HepG2 (cell line): Measurements from ENCODE around the gene DCDC2C. TPM values are rescaled to one million over a fixed set of nuclear protein-coding genes. Genes with fewer than 3 reads are reported as not detected.

Source experiments
- ATAC-seq: fragments of 200-7000 bp; cut with Tn5 transposase; 3 replicates; pipeline ENCODE4 v1.9.1; 2020; ENCODE audit warnings: mild to moderate bottlenecking, moderate library complexity
- BruUV-seq: library from RNA; stranded (reverse); fragments of 400-500 nt; replicated peaks from 2 replicates; lab custom pipeline; 2021; lab: Mats Ljungman, UMichigan
- CTCF ChIA-PET: fragments of 300-600 bp; formaldehyde crosslinking; extraction: SDS; loops from one replicate; lab custom pipeline; 2021; ENCODE audit warnings: low total read pairs, inconsistent platforms, low intra/inter-chr PET ratio; lab: Yijun Ruan, JAX
- POLR2A ChIA-PET: fragments of 350-600 bp; sonication (Branson Sonifier 250); formaldehyde crosslinking; loops from one replicate; lab custom pipeline; 2020; ENCODE audit warnings: antibody characterized with exemption, inconsistent platforms; lab: Yijun Ruan, JAX
- DNase-seq: peaks from one replicate; pipeline ENCODE4 v3.0.0-alpha.2; 2015; ENCODE audit warnings: low spot score
- FAIRE-seq: peaks from 3 replicates; lab custom pipeline; 2011; peaks lifted over from hg19 to GRCh38; lab: Jason Lieb, UNC
- H2AFZ ChIP-seq: one replicate; pipeline ENCODE4 v1.6.1; 2011; ENCODE audit warnings: low read length, inconsistent platforms
- H3K27ac ChIP-seq: fragments of 300-600 bp; 3 replicates; pipeline ENCODE4 v1.8.0; 2011; ENCODE audit warnings: mixed run types, mild to moderate bottlenecking, mixed read lengths, low read length, inconsistent platforms; ENCODE audit not compliant: insufficient read depth; ENCODE audit errors: extremely low read length
- H3K27me3 ChIP-seq, 2 experiments: fragments of 200-600 bp in 1 of 2; 2 replicates in 1 of 2; 3 replicates in 1 of 2; pipeline versions ENCODE4 v1.6.0 to v1.8.0; 2011; ENCODE audit warnings: low read length in 2 of 2, mild to moderate bottlenecking in 2 of 2, moderate library complexity in 2 of 2, inconsistent platforms in 1 of 2; ENCODE audit not compliant: insufficient read depth in 2 of 2, control insufficient read depth in 1 of 2
- H3K36me3 ChIP-seq, 2 experiments: fragments of 200-600 bp in 1 of 2; replicated peaks in 1 of 2; 2 replicates in 1 of 2; 3 replicates in 1 of 2; pipeline versions ENCODE4 v1.5.1 to v1.8.0; 2011; ENCODE audit warnings: low read length in 2 of 2, inconsistent platforms in 1 of 2; ENCODE audit not compliant: insufficient read depth in 2 of 2, control insufficient read depth in 1 of 2
- H3K4me1 ChIP-seq: 2 replicates; pipeline ENCODE4 v1.5.1; 2012; ENCODE audit warnings: low read length, inconsistent platforms; ENCODE audit not compliant: insufficient read depth
- H3K4me2 ChIP-seq: 2 replicates; pipeline ENCODE4 v1.6.0; 2011; ENCODE audit warnings: low read depth, low read length, inconsistent platforms
- H3K4me3 ChIP-seq, 3 experiments: fragments of 200-600 bp in 1 of 3; sonication (generic), shearing (Covaris generic) in 1 of 3; replicated peaks in 1 of 3; 2 replicates each; pipeline ENCODE4 v1.5.1; 2011 to 2016; ENCODE audit warnings: low read length in 3 of 3, inconsistent platforms in 2 of 3, low read depth in 2 of 3, mild to moderate bottlenecking in 2 of 3, control low read depth in 1 of 3, mixed read lengths in 1 of 3; ENCODE audit not compliant: insufficient read depth in 1 of 3
- H3K79me2 ChIP-seq: one replicate; pipeline ENCODE4 v1.6.1; 2011; ENCODE audit warnings: low read length, inconsistent platforms; ENCODE audit not compliant: insufficient read depth
- H3K9ac ChIP-seq: 2 replicates; pipeline ENCODE4 v1.6.0; 2011; ENCODE audit warnings: mild to moderate bottlenecking, low read depth, low read length, inconsistent platforms; ENCODE audit not compliant: insufficient read depth
- H3K9me3 ChIP-seq: 2 replicates; pipeline ENCODE4 v1.5.1; 2012; ENCODE audit warnings: mild to moderate bottlenecking, low read length
- H4K20me1 ChIP-seq: 2 replicates; pipeline ENCODE4 v1.6.0; 2011; ENCODE audit warnings: inconsistent platforms, mild to moderate bottlenecking, low read length, moderate library complexity; ENCODE audit not compliant: insufficient read depth
- ARID2 ChIP-seq: sonication (generic); formaldehyde crosslinking; IDR thresholded peaks from 2 replicates; pipeline ENCODE4 v1.8.1; 2022; ENCODE audit warnings: mild to moderate bottlenecking, missing genetic modification reagents, borderline replicate concordance
- HNRNPK ChIP-seq: fragments of 200-400 bp; formaldehyde crosslinking; IDR thresholded peaks from 2 replicates; pipeline ENCODE4 v1.6.1; 2018; ENCODE audit warnings: low read length, low read depth, moderate library complexity, mild to moderate bottlenecking; ENCODE audit not compliant: poor library complexity, severe bottlenecking
- ZNF530 ChIP-seq: sonication (generic); formaldehyde crosslinking; IDR thresholded peaks from 2 replicates; pipeline ENCODE4 v1.5.0; 2020; ENCODE audit warnings: low read depth, mild to moderate bottlenecking, missing genetic modification reagents
- ZNF703 ChIP-seq: sonication (generic); formaldehyde crosslinking; IDR thresholded peaks from 2 replicates; pipeline ENCODE4 v1.5.1; 2020; ENCODE audit warnings: missing genetic modification reagents, mild to moderate bottlenecking, moderate library complexity, borderline replicate concordance
- ZNF777 ChIP-seq: sonication (generic); formaldehyde crosslinking; IDR thresholded peaks from 2 replicates; pipeline ENCODE4 v1.4.0; 2020; ENCODE audit warnings: missing genetic modification reagents
- ZNF816 ChIP-seq: sonication (generic); formaldehyde crosslinking; IDR thresholded peaks from 2 replicates; pipeline ENCODE4 v1.8.0; 2022; ENCODE audit warnings: missing genetic modification reagents, mild to moderate bottlenecking, borderline replicate concordance
- WGBS: methylation state at CpG from one replicate; pipeline ENCODE4 v1.1.6; 2017; ENCODE audit warnings: low lambda C conversion rate; 5-methylcytosine and 5-hydroxymethylcytosine counted together
- in situ Hi-C: cut with HindIII; loops from 2 replicates; pipeline ENCODE4 v1.10.0; 2017; ENCODE audit warnings: low pct_unique_long_range_greater_than_20kb; ENCODE audit not compliant: extremely low pct_ligation_motif_present
- intact Hi-C: fragments of 100-400 bp; cut with micrococcal nuclease; formaldehyde crosslinking; loops from one replicate; pipeline ENCODE4 v1.10.0; 2022; ENCODE audit not compliant: unreplicated experiment
- polyA plus RNA-seq, 8 experiments: library from polyadenylated mRNA; depleted of rRNA in 3 of 8; stranded (reverse) in 7 of 8; unstranded in 1 of 8; fragments of >200 nt; fragmentation: Illumina TruSeq in 4 of 8; extraction: Trizol in 4 of 8; gene quantifications; 2 replicates each; pipeline versions ENCODE4 v1.2.1 to v1.2.3, GENCODE V29; 2011 to 2016; ENCODE audit warnings: low read depth in 4 of 8, missing spikeins in 1 of 8, mixed read lengths in 1 of 8; ENCODE audit not compliant: insufficient read depth in 1 of 8
- total RNA-seq, 5 experiments: library from RNA; depleted of rRNA; stranded (reverse); fragments of >200 nt; fragmentation: Illumina TruSeq; extraction: Trizol; gene quantifications; 2 replicates each; pipeline ENCODE4 v1.2.3, GENCODE V29; 2016; ENCODE audit warnings: low read depth in 1 of 5
- TF ChIP-seq, protein P1 (sequence below): sonication (generic); formaldehyde crosslinking; IDR thresholded peaks from 2 replicates; pipeline ENCODE4 v1.8.1; 2023; ENCODE audit warnings: mild to moderate bottlenecking, moderate library complexity, missing genetic modification reagents
- TF ChIP-seq, protein P2 (sequence below): sonication (generic); formaldehyde crosslinking; IDR thresholded peaks from 2 replicates; pipeline ENCODE4 v1.9.0; 2021; ENCODE audit warnings: missing genetic modification reagents, borderline replicate concordance
- TF ChIP-seq, protein P3 (sequence below): sonication (generic); formaldehyde crosslinking; IDR thresholded peaks from 2 replicates; pipeline ENCODE4 v1.5.1; 2020; ENCODE audit warnings: mild to moderate bottlenecking, moderate library complexity, missing genetic modification reagents

DCDC2C gene
- total and polyA plus RNA-seq, 2 of the 13 experiments (the other 11 are each of a cell fraction or from before 2014, with no cell fraction given): not detected

DNA sequence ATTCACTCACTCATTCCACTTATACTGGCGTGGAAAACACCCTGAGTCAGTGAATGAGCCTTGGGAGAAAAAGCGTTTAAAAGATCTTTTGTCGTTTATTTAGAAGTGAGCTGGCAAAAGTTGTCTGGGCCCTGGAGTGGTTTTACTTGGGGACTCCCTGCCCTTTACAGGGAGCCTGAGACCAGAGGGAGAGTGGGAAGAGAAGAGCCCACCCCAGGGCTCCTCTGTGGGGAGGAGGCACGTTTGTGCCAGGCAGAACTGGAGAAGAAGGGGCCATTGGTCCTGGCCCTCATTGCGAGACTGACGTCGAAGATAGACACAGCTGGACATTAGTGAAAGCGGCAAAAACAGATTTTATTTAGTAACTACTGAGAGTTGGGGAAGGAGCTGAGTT is 25.7 kb downstream of the DCDC2C start (continued):
- TF ChIP-seq, protein P1, sequence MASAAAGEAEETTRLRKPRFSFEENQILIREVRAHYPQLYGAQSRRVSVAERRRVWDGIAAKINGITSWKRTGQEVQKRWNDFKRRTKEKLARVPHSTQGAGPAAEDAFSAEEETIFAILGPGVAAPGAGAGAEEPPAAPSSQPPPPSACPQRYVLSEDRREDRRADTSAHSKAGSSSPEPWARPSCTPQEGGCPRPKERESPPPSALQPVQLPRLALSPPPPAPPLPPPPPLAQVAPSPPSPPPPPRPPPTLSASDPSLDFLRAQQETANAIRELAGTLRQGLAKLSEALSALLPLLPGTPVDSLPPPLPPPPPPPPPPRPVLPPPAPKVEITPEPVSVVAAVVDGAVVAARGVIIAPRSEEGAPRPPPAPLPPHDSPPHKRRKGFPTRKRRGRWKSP (CRISPR knock-in tag): no peak
- TF ChIP-seq, protein P2, sequence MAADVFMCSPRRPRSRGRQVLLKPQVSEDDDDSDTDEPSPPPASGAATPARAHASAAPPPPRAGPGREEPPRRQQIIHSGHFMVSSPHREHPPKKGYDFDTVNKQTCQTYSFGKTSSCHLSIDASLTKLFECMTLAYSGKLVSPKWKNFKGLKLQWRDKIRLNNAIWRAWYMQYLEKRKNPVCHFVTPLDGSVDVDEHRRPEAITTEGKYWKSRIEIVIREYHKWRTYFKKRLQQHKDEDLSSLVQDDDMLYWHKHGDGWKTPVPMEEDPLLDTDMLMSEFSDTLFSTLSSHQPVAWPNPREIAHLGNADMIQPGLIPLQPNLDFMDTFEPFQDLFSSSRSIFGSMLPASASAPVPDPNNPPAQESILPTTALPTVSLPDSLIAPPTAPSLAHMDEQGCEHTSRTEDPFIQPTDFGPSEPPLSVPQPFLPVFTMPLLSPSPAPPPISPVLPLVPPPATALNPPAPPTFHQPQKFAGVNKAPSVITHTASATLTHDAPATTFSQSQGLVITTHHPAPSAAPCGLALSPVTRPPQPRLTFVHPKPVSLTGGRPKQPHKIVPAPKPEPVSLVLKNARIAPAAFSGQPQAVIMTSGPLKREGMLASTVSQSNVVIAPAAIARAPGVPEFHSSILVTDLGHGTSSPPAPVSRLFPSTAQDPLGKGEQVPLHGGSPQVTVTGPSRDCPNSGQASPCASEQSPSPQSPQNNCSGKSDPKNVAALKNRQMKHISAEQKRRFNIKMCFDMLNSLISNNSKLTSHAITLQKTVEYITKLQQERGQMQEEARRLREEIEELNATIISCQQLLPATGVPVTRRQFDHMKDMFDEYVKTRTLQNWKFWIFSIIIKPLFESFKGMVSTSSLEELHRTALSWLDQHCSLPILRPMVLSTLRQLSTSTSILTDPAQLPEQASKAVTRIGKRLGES (CRISPR knock-in tag): no peak
- TF ChIP-seq ZNF816 (CRISPR knock-in tag) (no peak), ZNF777 (CRISPR knock-in tag) (no peak), ZNF703 (no peak)
- TF ChIP-seq, protein P3, sequence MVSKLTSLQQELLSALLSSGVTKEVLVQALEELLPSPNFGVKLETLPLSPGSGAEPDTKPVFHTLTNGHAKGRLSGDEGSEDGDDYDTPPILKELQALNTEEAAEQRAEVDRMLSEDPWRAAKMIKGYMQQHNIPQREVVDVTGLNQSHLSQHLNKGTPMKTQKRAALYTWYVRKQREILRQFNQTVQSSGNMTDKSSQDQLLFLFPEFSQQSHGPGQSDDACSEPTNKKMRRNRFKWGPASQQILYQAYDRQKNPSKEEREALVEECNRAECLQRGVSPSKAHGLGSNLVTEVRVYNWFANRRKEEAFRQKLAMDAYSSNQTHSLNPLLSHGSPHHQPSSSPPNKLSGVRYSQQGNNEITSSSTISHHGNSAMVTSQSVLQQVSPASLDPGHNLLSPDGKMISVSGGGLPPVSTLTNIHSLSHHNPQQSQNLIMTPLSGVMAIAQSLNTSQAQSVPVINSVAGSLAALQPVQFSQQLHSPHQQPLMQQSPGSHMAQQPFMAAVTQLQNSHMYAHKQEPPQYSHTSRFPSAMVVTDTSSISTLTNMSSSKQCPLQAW (CRISPR knock-in tag): no peak
- TF ChIP-seq, all 625 proteins: peak for 0

DNA sequence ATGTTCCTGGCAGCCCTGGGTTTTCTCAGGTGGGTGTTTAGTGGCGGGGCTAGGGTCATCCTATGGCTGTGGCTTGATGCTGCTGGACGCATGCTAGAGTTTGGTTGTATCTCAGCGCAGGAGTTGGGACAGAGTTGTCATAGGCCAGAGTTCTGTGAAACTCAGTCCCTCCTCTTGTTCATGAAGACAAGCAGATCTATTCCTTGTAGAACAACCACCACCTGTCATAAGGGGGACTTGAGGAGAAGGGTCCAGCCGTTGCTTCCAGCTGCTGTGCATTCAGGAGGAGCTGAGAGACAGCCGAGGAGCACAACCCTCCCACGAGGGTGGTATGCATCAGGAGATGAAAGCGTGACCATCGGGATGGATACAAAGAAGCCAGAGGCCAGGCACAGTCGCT is 26.4 kb downstream of the DCDC2C start:
- TF ChIP-seq ARID2 (no peak), HNRNPK (no peak), ZNF530 (CRISPR knock-in tag) (no peak)
- Histone ChIP-seq H3K36me3 (no peaks in the 10 kb centered on the region), H3K79me2 (no peaks in the 10 kb centered on the region), H3K9ac (no peak overlapping the region), H3K9me3 (no peaks in the 10 kb centered on the region), H2AFZ (no peak overlapping the region), H3K27ac (no peak overlapping the region), H3K4me1 (no peaks in the 10 kb centered on the region), H3K27me3 (peaks cover 10 to 88% of the 10 kb centered on the region in 2 experiments), H4K20me1 (no peaks in the 10 kb centered on the region), H3K4me3 (no peak overlapping the region), H3K4me2 (no peak overlapping the region)
- 8% methylated on average over 9 of the region's 9 CpGs for WGBS
- ChIA-PET CTCF (no interaction called here), POLR2A (no interaction called here)
- ATAC-seq (no peak), FAIRE-seq (no peak), DNase-seq (no peak)
- no TSS peak for BruUV-seq
- in situ Hi-C loops: no loop called here
- intact Hi-C loops: no loop called here
